Keratinocyte (primary cell): ENCODE results near the gene ABHD6. TPM values are rescaled to one million over a fixed set of nuclear protein-coding genes. Genes with fewer than 3 reads are reported as not detected.

ENCODE experiments used
- DNase-seq: peaks from one replicate; pipeline ENCODE4 v3.0.0-alpha.2; 2011; ENCODE audit warnings: low read depth, missing footprints, low spot score
- FAIRE-seq: peaks from 2 replicates; lab custom pipeline; 2011; peaks lifted over from hg19 to GRCh38; lab: Jason Lieb, UNC
- H2AFZ ChIP-seq: 2 replicates; pipeline ENCODE4 v1.6.0; 2012; ENCODE audit warnings: low read length, control low read depth, inconsistent platforms; ENCODE audit not compliant: control insufficient read depth
- H3K27ac ChIP-seq: 2 replicates; pipeline ENCODE4 v1.5.1; 2011; ENCODE audit warnings: low read length; ENCODE audit not compliant: control insufficient read depth, insufficient read depth
- H3K27me3 ChIP-seq: 3 replicates; pipeline ENCODE4 v1.6.0; 2011; ENCODE audit warnings: low read length; ENCODE audit not compliant: control insufficient read depth, insufficient read depth; ENCODE audit errors: extremely low read depth
- H3K36me3 ChIP-seq, 2 experiments: 2 replicates in 1 of 2; 3 replicates in 1 of 2; pipeline ENCODE4 v1.5.1; 2011; ENCODE audit warnings: low read length in 2 of 2, mild to moderate bottlenecking in 1 of 2; ENCODE audit not compliant: control insufficient read depth in 2 of 2, insufficient read depth in 2 of 2; ENCODE audit errors: extremely low read depth in 1 of 2
- H3K4me1 ChIP-seq: 3 replicates; pipeline ENCODE4 v1.5.1; 2011; ENCODE audit warnings: low read length; ENCODE audit not compliant: control insufficient read depth, insufficient read depth; ENCODE audit errors: extremely low read depth
- H3K4me2 ChIP-seq: 3 replicates; pipeline ENCODE4 v1.6.0; 2011; ENCODE audit warnings: low read depth, low read length; ENCODE audit not compliant: control insufficient read depth, insufficient read depth; ENCODE audit errors: extremely low read depth
- H3K4me3 ChIP-seq, 3 experiments: fragments of 200-600 bp in 1 of 3; sonication (generic) in 1 of 3; 2 replicates in 2 of 3; 3 replicates in 1 of 3; pipeline ENCODE4 v1.5.1; 2011 to 2016; ENCODE audit warnings: low read length in 3 of 3, mild to moderate bottlenecking in 3 of 3, control low read depth in 2 of 3, inconsistent platforms in 1 of 3, low read depth in 1 of 3, mixed read lengths in 1 of 3, mixed run types in 1 of 3, moderate library complexity in 1 of 3; ENCODE audit not compliant: control insufficient read depth in 2 of 3, insufficient read depth in 2 of 3; ENCODE audit errors: extremely low read depth in 1 of 3
- H3K79me2 ChIP-seq: 2 replicates; pipeline ENCODE4 v1.6.0; 2012; ENCODE audit warnings: low read length; ENCODE audit not compliant: control insufficient read depth, insufficient read depth
- H3K9ac ChIP-seq: 3 replicates; pipeline ENCODE4 v1.6.0; 2011; ENCODE audit warnings: low read length; ENCODE audit not compliant: control insufficient read depth, insufficient read depth; ENCODE audit errors: extremely low read depth
- H3K9me1 ChIP-seq: 3 replicates; pipeline ENCODE4 v1.6.0; 2011; ENCODE audit warnings: low read length; ENCODE audit not compliant: control insufficient read depth, insufficient read depth; ENCODE audit errors: extremely low read depth
- H3K9me3 ChIP-seq: 2 replicates; pipeline ENCODE4 v1.5.1; 2012; ENCODE audit warnings: low read depth, low read length; ENCODE audit not compliant: control insufficient read depth
- H4K20me1 ChIP-seq: 3 replicates; pipeline ENCODE4 v1.6.0; 2011; ENCODE audit warnings: low read length; ENCODE audit not compliant: control insufficient read depth, insufficient read depth; ENCODE audit errors: extremely low read depth
- CTCF ChIP-seq, 3 experiments: IDR thresholded peaks in 1 of 3; conservative IDR thresholded peaks in 1 of 3; optimal IDR thresholded peaks in 1 of 3; 2 replicates in 2 of 3; 3 replicates in 1 of 3; pipeline versions ENCODE3 to v1.5.1; 2011; ENCODE audit warnings: low read length in 3 of 3, mild to moderate bottlenecking in 3 of 3, moderate library complexity in 2 of 3, control low read depth in 1 of 3, inconsistent platforms in 1 of 3; ENCODE audit not compliant: insufficient read depth in 2 of 3; ENCODE audit errors: extremely low read depth in 1 of 3
- EZH2 ChIP-seq: IDR thresholded peaks from one replicate; pipeline ENCODE4 v1.6.1; 2012; ENCODE audit warnings: inconsistent platforms, mild to moderate bottlenecking, low read length, moderate library complexity
- dilution Hi-C: fragments of 300-500 bp; cut with MboI; formaldehyde crosslinking; loops from one replicate; pipeline ENCODE4 v1.7.0; 2020; ENCODE audit warnings: low sequenced_read_pairs; ENCODE audit not compliant: extremely low pct_ligation_motif_present
- polyA plus RNA-seq, 5 experiments: library from polyadenylated mRNA; depleted of rRNA in 3 of 5; stranded (reverse) in 3 of 5; stranded (forward) in 1 of 5; unstranded in 1 of 5; fragments of >200 nt; gene quantifications; 1 replicate in 1 of 5; 2 replicates in 3 of 5; 3 replicates in 1 of 5; pipeline versions ENCODE4 v1.2.1 to v1.2.3, GENCODE V29; 2011 to 2012; ENCODE audit warnings: missing spikeins in 2 of 5, low read depth in 1 of 5, low replicate concordance in 1 of 5

ABHD6 gene
- polyA plus RNA-seq, 1 donor (not counting 4 experiments of a cell fraction or from before 2014, with no cell fraction given), result 15.2 TPM

GRCh38 chr3:58202917-58203360, 34.7 kb upstream of the ABHD6 start:
- no peak overlapping the region for H3K27ac ChIP-seq
- H3K9me3 ChIP-seq, result no peaks in the 10 kb centered on the region
- TF ChIP-seq CTCF (optimal IDR thresholded peaks at IDR 0.05 in 1 of 3, IDR thresholded peaks at IDR 0.05 in 1 of 3, conservative IDR thresholded peaks at IDR 0.05 in 1 of 3; ENCODE audit: extremely low read depth in 1 of 3, insufficient read depth in 2 of 3, low read length in 3 of 3), result no peak
- TF ChIP-seq EZH2, result no peak
- H3K4me1 ChIP-seq, result peaks cover 24% of the 10 kb centered on the region
- dilution Hi-C loops, result no loop called here
- H4K20me1 ChIP-seq, result no peaks in the 10 kb centered on the region
- no peaks in the 10 kb centered on the region for H3K9me1 ChIP-seq
- no peak for DNase-seq
- no peak overlapping the region for H3K9ac ChIP-seq
- no peak overlapping the region for H2AFZ ChIP-seq
- no peak overlapping the region for H3K4me3 ChIP-seq
- FAIRE-seq, result no peak
- no peaks in the 10 kb centered on the region for H3K79me2 ChIP-seq
- H3K4me2 ChIP-seq, result no peak overlapping the region
- no peaks in the 10 kb centered on the region for H3K27me3 ChIP-seq
- H3K36me3 ChIP-seq, result no peaks in the 10 kb centered on the region

- dilution Hi-C loops, result no loop called here
- H3K27me3 ChIP-seq, result no peaks in the 10 kb centered on the region
- H3K4me2 ChIP-seq, result no peak overlapping the region
- peaks cover 23% of the 10 kb centered on the region for H3K4me1 ChIP-seq
- no peak overlapping the region for H3K9ac ChIP-seq
- TF ChIP-seq EZH2 (no peak), CTCF (optimal IDR thresholded peaks at IDR 0.05 in 1 of 3, IDR thresholded peaks at IDR 0.05 in 1 of 3, conservative IDR thresholded peaks at IDR 0.05 in 1 of 3; ENCODE audit: extremely low read depth in 1 of 3, insufficient read depth in 2 of 3, low read length in 3 of 3) (no peak)
- H2AFZ ChIP-seq, result no peak overlapping the region
- H4K20me1 ChIP-seq, result no peaks in the 10 kb centered on the region
- H3K79me2 ChIP-seq, result no peaks in the 10 kb centered on the region
- H3K36me3 ChIP-seq, result no peaks in the 10 kb centered on the region
- no peaks in the 10 kb centered on the region for H3K9me1 ChIP-seq
- H3K4me3 ChIP-seq, result no peak overlapping the region
- H3K27ac ChIP-seq, result no peak overlapping the region
- FAIRE-seq (no peak), DNase-seq (no peak)
- H3K9me3 ChIP-seq, result no peaks in the 10 kb centered on the region
Observed at GRCh38 chr3:58203541-58203940, 34.1 kb upstream of the ABHD6 start.
